ENCODE data around the gene IL9.
"Not testable (repeated sequence)": the region's sequence is repeated elsewhere in the genome, so short reads cannot be mapped to it uniquely, and the experiment has no call there.

Gene IL9

GRCh38 chr5:135866016-135866415 lies 29.6 kb downstream of the IL9 start:
- DNase-seq = no peak

GRCh38 chr5:135864503-135865435 lies 30.9 kb downstream of the IL9 start:
- no peak for DNase-seq

GRCh38 chr5:135862744-135863143 lies 32.9 kb downstream of the IL9 start:
- no peak for DNase-seq

GRCh38 chr5:135862086-135862485 lies 33.6 kb downstream of the IL9 start:
- DNase-seq = no peak

- DNase-seq = no peak
Observed at GRCh38 chr5:135861641-135862040, 34.0 kb downstream of the IL9 start.

- DNase-seq = no peak
Observed at GRCh38 chr5:135859641-135860040, 36.0 kb downstream of the IL9 start.

- DNase-seq = not testable (repeated sequence)
Observed at GRCh38 chr5:135859186-135859585, 36.5 kb downstream of the IL9 start.

- no peak for DNase-seq
Observed at GRCh38 chr5:135857630-135858311, 37.9 kb downstream of the IL9 start.

GRCh38 chr5:135851915-135852845 lies 43.5 kb downstream of the IL9 start:
- DNase-seq = no peak

- no peak for DNase-seq
Observed at GRCh38 chr5:135851186-135851914, 44.3 kb downstream of the IL9 start.

GRCh38 chr5:135850671-135851070 lies 45.0 kb downstream of the IL9 start:
- DNase-seq = no peak

- no peak for DNase-seq
Observed at GRCh38 chr5:135850231-135850630, 45.4 kb downstream of the IL9 start.

- no peak for DNase-seq
Observed at GRCh38 chr5:135847976-135848375, 47.7 kb downstream of the IL9 start.

- no peak for DNase-seq
Observed at GRCh38 chr5:135846311-135846710, 49.3 kb downstream of the IL9 start.

- no peak for DNase-seq
Observed at GRCh38 chr5:135843571-135844337, 51.9 kb downstream of the IL9 start.

- DNase-seq = no peak
Observed at GRCh38 chr5:135842737-135843136, 52.9 kb downstream of the IL9 start.

All from GF-D8 (cell line).